B cell (primary cell): ENCODE measurements around the gene KCNQ2. TPM values are rescaled to one million over a fixed set of nuclear protein-coding genes. Genes with fewer than 3 reads are reported as not detected.

Experiments used
- ATAC-seq: fragments of 200-7000 bp; cut with Tn5 transposase; one replicate; pipeline ENCODE4 v1.10.0; 2021; ENCODE audit warnings: low read depth, mild to moderate bottlenecking, moderate number of reproducible peaks, moderate library complexity
- CTCF ChIA-PET: fragments of 350-600 bp; sonication (Branson Sonifier 250); formaldehyde crosslinking; loops from one replicate; lab custom pipeline; 2021; ENCODE audit warnings: antibody characterized with exemption, inconsistent platforms; lab: Charles Lee
- POLR2A ChIA-PET: fragments of 350-600 bp; sonication (Branson Sonifier 250); formaldehyde crosslinking; loops from one replicate; lab custom pipeline; 2021; ENCODE audit warnings: antibody characterized with exemption; lab: Charles Lee
- DNase-seq: peaks from one replicate; pipeline ENCODE4 v3.0.0; 2013
- H2AFZ ChIP-seq: 2 replicates; pipeline ENCODE4 v1.6.1; 2012; ENCODE audit warnings: mild to moderate bottlenecking, low read depth, low read length; ENCODE audit not compliant: insufficient read depth, poor library complexity, severe bottlenecking
- H3K27ac ChIP-seq, 2 donors: 1 replicate in 1 of 2; 2 replicates in 1 of 2; pipeline ENCODE4 v1.5.1; 2012 to 2013; ENCODE audit warnings: low read length in 2 of 2, mild to moderate bottlenecking in 2 of 2, moderate library complexity in 1 of 2
- H3K27me3 ChIP-seq, 4 experiments: fragments of 200-600 bp in 1 of 4; sonication (generic) in 1 of 4; replicated peaks in 1 of 4; 1 replicate in 2 of 4; 2 replicates in 2 of 4; pipeline versions ENCODE4 v1.6.1 to v1.7.0; 2013 to 2016; ENCODE audit warnings: low read length in 3 of 4, mild to moderate bottlenecking in 2 of 4, mixed read lengths in 1 of 4, moderate library complexity in 1 of 4; ENCODE audit not compliant: insufficient read depth in 4 of 4, control insufficient read depth in 3 of 4; ENCODE audit errors: control extremely low read depth in 1 of 4
- H3K36me3 ChIP-seq, 2 experiments: replicated peaks in 1 of 2; 1 replicate in 1 of 2; 2 replicates in 1 of 2; pipeline versions ENCODE4 v1.6.1 to v1.7.1; 2013; ENCODE audit warnings: low read length in 1 of 2; ENCODE audit not compliant: insufficient read depth in 2 of 2, control insufficient read depth in 1 of 2; ENCODE audit errors: control extremely low read depth in 1 of 2, extremely low read depth in 1 of 2
- H3K4me1 ChIP-seq, 2 donors: fragments of 200-600 bp in 1 of 2; sonication (generic) in 1 of 2; 1 replicate in 1 of 2; 2 replicates in 1 of 2; pipeline versions ENCODE4 v1.5.1 to v1.6.1; 2013 to 2017; ENCODE audit warnings: low read length in 2 of 2; ENCODE audit not compliant: control insufficient read depth in 2 of 2, insufficient read depth in 2 of 2
- H3K4me2 ChIP-seq: replicated peaks from 2 replicates; pipeline ENCODE3; 2012; ENCODE audit warnings: mild to moderate bottlenecking, low read depth, low read length; ENCODE audit not compliant: poor library complexity, severe bottlenecking
- H3K4me3 ChIP-seq, 5 experiments: fragments of 200-600 bp in 1 of 5; sonication (generic) in 1 of 5; 1 replicate in 3 of 5; 2 replicates in 2 of 5; pipeline versions ENCODE4 v1.5.1 to v1.7.0; 2011 to 2016; ENCODE audit warnings: low read length in 4 of 5, mild to moderate bottlenecking in 4 of 5, low read depth in 2 of 5, control low read depth in 1 of 5, moderate library complexity in 1 of 5; ENCODE audit not compliant: insufficient read depth in 1 of 5; ENCODE audit errors: control extremely low read depth in 1 of 5, extremely low read depth in 1 of 5
- H3K79me2 ChIP-seq: fragments of 200-600 bp; sonication (generic); one replicate; pipeline ENCODE4 v1.6.0; 2016; ENCODE audit warnings: low read length; ENCODE audit not compliant: control insufficient read depth, insufficient read depth
- H3K9ac ChIP-seq: fragments of 200-600 bp; sonication (generic); 2 replicates; pipeline ENCODE4 v1.6.1; 2017; ENCODE audit warnings: mild to moderate bottlenecking, low read length, moderate library complexity
- H3K9me3 ChIP-seq, 3 donors: one replicate each; pipeline versions ENCODE4 v1.6.1 to v1.7.1; 2013; ENCODE audit warnings: low read length in 2 of 3; ENCODE audit not compliant: control insufficient read depth in 2 of 3, insufficient read depth in 1 of 3; ENCODE audit errors: control extremely low read depth in 1 of 3
- H4K20me1 ChIP-seq: 2 replicates; pipeline ENCODE4 v1.6.0; 2012; ENCODE audit warnings: mild to moderate bottlenecking, low read length; ENCODE audit not compliant: insufficient read depth, control insufficient read depth, poor library complexity, severe bottlenecking
- H3K27ac Mint-ChIP-seq: one replicate; pipeline ENCODE4 v1.8.0; 2021; ENCODE audit warnings: mixed read lengths
- H3K27me3 Mint-ChIP-seq: one replicate; pipeline ENCODE4 v1.8.0; 2021; ENCODE audit warnings: mixed read lengths
- H3K4me1 Mint-ChIP-seq: one replicate; pipeline ENCODE4 v1.8.0; 2021; ENCODE audit warnings: mixed read lengths
- H3K4me3 Mint-ChIP-seq: one replicate; pipeline ENCODE4 v1.8.0; 2021; ENCODE audit warnings: mixed read lengths
- H3K9me3 Mint-ChIP-seq: one replicate; pipeline ENCODE4 v1.8.0; 2022; ENCODE audit warnings: mixed read lengths; ENCODE audit not compliant: insufficient read depth
- CTCF ChIP-seq: fragments of 200-600 bp; IDR thresholded peaks from one replicate; pipeline ENCODE4 v1.8.0; 2022; ENCODE audit warnings: antibody characterized with exemption, mild to moderate bottlenecking
- EZH2 ChIP-seq: IDR thresholded peaks from 2 replicates; pipeline ENCODE4 v1.6.1; 2012; ENCODE audit warnings: borderline replicate concordance, low read depth, mild to moderate bottlenecking, moderate library complexity, low read length; ENCODE audit not compliant: insufficient read depth, poor library complexity, severe bottlenecking
- WGBS: methylation state at CpG from one replicate; pipeline ENCODE4 v1.1.5; 2013; ENCODE audit warnings: missing lambda C conversion rate; ENCODE audit not compliant: insufficient coverage; 5-methylcytosine and 5-hydroxymethylcytosine counted together
- intact Hi-C: fragments of 100-400 bp; cut with micrococcal nuclease; formaldehyde crosslinking; loops from one replicate; pipeline ENCODE4 v1.10.0; 2022
- polyA plus RNA-seq: library from polyadenylated mRNA; depleted of rRNA; stranded (reverse); fragments of >200 nt; gene quantifications from 2 replicates; pipeline ENCODE4 v1.2.3, GENCODE V29; 2012
- total RNA-seq, 2 donors: library from RNA; stranded (reverse); fragments of 120-200 nt in 1 of 2; gene quantifications; 1 replicate in 1 of 2; 2 replicates in 1 of 2; pipeline versions ENCODE4 v1.2.3 to v1.2.4, GENCODE V29; 2013 to 2022

Gene KCNQ2
- total and polyA plus RNA-seq, 2 donors (not counting 1 experiment from before 2014, with no cell fraction given) = 0.12 TPM; not detected in 1

- no peaks in the 10 kb centered on the region for H3K79me2 ChIP-seq
- H2AFZ ChIP-seq = no peak overlapping the region
- no peak for TF ChIP-seq CTCF
- no peak for TF ChIP-seq EZH2
- no peak overlapping the region for H3K4me3 Mint-ChIP-seq
- peaks cover 0 to 10% (median 0%) of the 10 kb centered on the region in 3 donors for H3K9me3 ChIP-seq
- ATAC-seq = no peak
- POLR2A ChIA-PET = interaction anchor here (0.9 kb wide), 1 partner anchor 22 kb away, joined by 8 read pairs; no protein-coding TSS in a partner anchor
- no peak for DNase-seq
- no peaks in the 10 kb centered on the region for H3K36me3 ChIP-seq
- no peaks in the 10 kb centered on the region for H4K20me1 ChIP-seq
- peaks cover 31% of the 10 kb centered on the region for H3K27me3 Mint-ChIP-seq
- intact Hi-C loops = no loop called here
- peaks cover 7 to 16% of the 10 kb centered on the region in 2 donors for H3K4me1 ChIP-seq
- 95% methylated on average over 31 of the region's 36 CpGs for WGBS
- H3K27me3 ChIP-seq = peaks cover 0 to 19% (median 6%) of the 10 kb centered on the region in 4 experiments
- no peak overlapping the region for H3K27ac ChIP-seq
- H3K9me3 Mint-ChIP-seq = no peaks in the 10 kb centered on the region
- peak overlapping the region; percentile 34 for H3K4me2 ChIP-seq
- H3K4me1 Mint-ChIP-seq = peaks cover 11% of the 10 kb centered on the region
- no peak overlapping the region for H3K9ac ChIP-seq
- CTCF ChIA-PET = no interaction called here
- H3K27ac Mint-ChIP-seq = no peak overlapping the region
- H3K4me3 ChIP-seq = no peak overlapping the region
Observed at GRCh38 chr20:63458170-63459069, 14.0 kb downstream of the KCNQ2 start.

- H3K4me1 ChIP-seq = peaks cover 7 to 16% of the 10 kb centered on the region in 2 donors
- H3K9me3 Mint-ChIP-seq = no peaks in the 10 kb centered on the region
- H3K27ac ChIP-seq = no peak overlapping the region
- H3K4me1 Mint-ChIP-seq = peaks cover 11% of the 10 kb centered on the region
- ChIA-PET POLR2A (interaction anchor here (0.9 kb wide), 1 partner anchor 21 kb away, joined by 8 read pairs; no protein-coding TSS in a partner anchor), CTCF (no interaction called here)
- no peaks in the 10 kb centered on the region for H3K79me2 ChIP-seq
- peaks cover 27% of the 10 kb centered on the region for H3K27me3 Mint-ChIP-seq
- H3K4me3 Mint-ChIP-seq = no peak overlapping the region
- no peak overlapping the region for H3K9ac ChIP-seq
- intact Hi-C loops = no loop called here
- no peak for DNase-seq
- peak; percentile 44 for ATAC-seq
- H2AFZ ChIP-seq = no peak overlapping the region
- WGBS = 14% methylated on average over 15 of the region's 17 CpGs
- no peak overlapping the region for H3K27ac Mint-ChIP-seq
- TF ChIP-seq CTCF (no peak), EZH2 (no peak)
- peak overlapping the region; percentile 34 for H3K4me2 ChIP-seq
- peaks cover 0 to 19% (median 6%) of the 10 kb centered on the region in 4 experiments for H3K27me3 ChIP-seq
- H3K36me3 ChIP-seq = no peaks in the 10 kb centered on the region
- no peaks in the 10 kb centered on the region for H4K20me1 ChIP-seq
- H3K9me3 ChIP-seq = peaks cover 0 to 9% (median 0%) of the 10 kb centered on the region in 3 donors
- no peak overlapping the region for H3K4me3 ChIP-seq
Observed at GRCh38 chr20:63457737-63458136, 14.7 kb downstream of the KCNQ2 start.
